SIG-M5 treated with dmso at 0.1 percent for 504 hours (cell line): ENCODE results near the gene MAJIN.
A peak's percentile ranks its signal among the peaks of the same experiment; 100 is the strongest.

Experiments used
- DNase-seq: peaks from one replicate; lab custom pipeline; 2025; ENCODE audit not compliant: unreplicated experiment; lab: John Stamatoyannopoulos, UW

The MAJIN gene

DNA sequence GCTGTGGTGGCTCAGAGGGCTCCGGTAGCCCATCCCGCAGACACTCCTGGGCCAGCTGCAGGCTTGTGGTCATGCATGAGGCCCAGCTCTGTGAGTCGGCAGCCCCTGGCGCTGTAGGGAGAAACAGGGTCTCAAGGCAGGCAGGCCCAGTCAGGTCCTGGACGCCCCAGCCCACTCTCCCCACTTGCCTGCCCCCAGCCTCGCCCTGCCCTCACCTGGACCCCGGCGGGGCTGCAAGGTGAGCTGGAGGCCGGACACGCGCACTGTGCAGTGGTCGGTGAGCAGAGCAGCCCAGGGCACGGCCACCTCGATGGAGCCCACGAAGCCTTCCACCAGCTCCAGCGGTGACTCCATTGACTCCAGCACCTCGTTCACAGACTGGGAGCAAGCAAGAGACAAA is 57.8 kb downstream of the MAJIN start:
- DNase-seq: no peak

GRCh38 chr11:64913171-64913727 is 58.7 kb downstream of the MAJIN start:
- no peak for DNase-seq

- no peak for DNase-seq
Observed at GRCh38 chr11:64911689-64912088, 60.2 kb downstream of the MAJIN start.

- DNase-seq: no peak
Observed at GRCh38 chr11:64911142-64911541, 60.8 kb downstream of the MAJIN start.

GRCh38 chr11:64910451-64911093 is 61.3 kb downstream of the MAJIN start:
- DNase-seq: no peak

DNA sequence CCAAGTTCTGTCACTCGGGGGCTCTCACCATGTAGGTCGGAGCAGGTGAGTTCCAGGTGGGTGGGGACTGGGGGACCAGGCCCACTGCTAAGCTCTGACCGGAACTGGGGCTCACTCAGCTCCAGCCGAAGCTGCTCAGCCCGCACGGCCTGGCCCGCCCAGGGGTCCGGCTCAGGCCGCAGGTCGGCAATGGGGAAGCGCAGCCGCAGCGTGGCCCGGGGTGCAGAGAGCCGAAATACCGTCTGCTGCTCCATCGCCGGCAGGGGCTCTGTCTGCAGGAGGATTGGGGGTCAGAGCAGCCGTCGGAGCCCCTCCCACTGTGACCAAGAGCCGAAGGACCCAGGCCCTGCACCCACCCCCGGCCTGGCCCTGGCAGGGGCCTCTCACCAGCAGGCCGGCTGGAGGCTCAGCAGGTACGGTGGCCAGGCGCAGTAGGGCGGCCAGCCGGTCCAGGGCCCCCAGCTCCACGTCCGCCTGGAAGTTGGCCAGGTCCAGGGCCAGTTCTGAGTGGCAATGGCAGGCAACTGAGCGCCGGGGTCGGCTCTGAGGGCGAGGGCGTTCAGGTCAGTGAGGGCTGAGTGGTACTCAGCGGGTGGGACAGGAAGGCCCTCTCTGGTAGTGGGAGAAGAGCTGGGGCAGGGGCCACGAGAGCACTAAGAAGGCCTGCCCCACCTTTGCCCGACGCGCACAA is 62.1 kb downstream of the MAJIN start:
- no peak for DNase-seq

GRCh38 chr11:64908766-64909165 is 63.1 kb downstream of the MAJIN start:
- DNase-seq: no peak

DNA sequence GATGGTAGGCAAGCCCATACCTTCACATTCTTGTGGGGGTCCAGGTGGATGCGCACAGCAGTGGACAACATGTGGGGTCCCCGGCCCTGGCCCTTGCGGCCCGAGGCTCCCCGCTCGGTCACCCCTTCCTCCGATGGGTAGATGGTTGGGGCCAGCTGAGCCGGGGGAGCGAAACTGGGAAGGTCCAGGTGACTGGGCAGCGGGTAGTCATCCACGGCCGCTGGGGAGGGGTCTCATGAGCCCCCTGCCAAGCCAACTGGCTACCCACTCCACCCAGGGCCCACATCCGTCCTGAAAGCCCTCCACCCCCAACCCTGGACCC is 65.6 kb downstream of the MAJIN start:
- DNase-seq: no peak

- no peak for DNase-seq
Observed at GRCh38 chr11:64905516-64906313, 66.2 kb downstream of the MAJIN start.

DNA sequence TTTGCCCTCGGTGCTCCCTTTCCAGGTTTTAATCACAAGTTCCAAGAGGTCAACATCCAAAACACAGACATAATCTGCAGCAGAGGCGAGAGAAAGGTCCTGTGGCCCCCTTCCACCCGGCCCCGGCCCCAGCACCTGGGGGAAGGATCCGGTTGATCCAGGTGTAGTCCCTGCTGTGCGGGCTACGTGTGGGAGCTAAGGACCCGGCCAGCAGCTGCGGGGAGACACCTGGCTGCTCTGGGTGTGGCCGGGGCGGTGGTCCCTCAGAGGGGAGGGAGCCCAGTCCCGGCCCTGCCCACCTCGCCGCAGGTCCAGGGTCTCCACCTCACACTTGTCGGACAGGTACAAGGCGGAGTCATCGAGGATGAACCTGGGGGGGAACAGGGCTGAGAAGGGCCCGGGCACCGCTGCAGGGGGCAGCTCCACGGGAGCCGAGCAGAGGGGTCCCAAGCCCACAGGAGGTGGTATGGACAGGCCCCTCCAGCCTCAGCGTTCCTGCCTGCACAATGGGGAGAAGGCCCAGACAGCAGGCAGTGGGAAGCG is 68.5 kb downstream of the MAJIN start:
- DNase-seq: no peak

DNA sequence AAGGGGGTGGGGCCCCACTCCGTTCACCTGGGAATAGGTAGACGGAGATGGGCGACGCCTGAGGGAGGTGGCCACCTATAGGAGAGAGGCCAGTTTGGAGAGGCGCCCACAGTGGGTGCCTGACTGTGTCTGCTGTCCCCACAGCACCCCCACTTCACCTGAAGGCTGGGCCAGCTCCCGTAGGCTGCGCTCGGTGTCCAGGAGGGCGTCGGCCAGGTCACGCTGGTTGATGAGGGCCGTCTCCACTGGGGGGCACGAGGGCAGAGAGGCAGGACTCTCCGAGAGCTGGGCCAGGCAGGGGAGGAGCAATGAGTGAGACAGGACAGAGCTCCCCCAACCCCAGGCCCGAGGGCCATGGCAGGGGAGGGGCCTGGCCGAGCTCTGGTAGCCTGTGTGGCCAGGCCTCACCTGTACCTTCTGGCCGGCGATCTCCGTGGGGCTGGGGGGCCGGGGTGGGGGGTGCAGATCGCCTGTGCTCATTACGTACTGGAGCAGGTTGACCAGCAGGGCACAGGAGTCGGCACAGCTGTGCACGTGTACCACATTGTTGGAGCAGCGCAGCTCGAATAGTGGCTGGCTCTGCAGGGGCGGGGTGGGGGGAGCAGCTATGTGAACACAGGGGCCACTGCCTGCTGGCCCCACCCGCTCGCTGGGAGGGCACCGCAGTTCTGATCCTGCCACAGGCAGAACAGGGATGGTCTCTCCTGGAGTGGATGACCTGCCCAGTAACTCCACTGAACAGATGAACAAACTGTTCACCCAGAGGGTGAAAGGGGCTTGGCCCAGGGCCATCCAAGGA is 69.6 kb downstream of the MAJIN start:
- no peak for DNase-seq

DNA sequence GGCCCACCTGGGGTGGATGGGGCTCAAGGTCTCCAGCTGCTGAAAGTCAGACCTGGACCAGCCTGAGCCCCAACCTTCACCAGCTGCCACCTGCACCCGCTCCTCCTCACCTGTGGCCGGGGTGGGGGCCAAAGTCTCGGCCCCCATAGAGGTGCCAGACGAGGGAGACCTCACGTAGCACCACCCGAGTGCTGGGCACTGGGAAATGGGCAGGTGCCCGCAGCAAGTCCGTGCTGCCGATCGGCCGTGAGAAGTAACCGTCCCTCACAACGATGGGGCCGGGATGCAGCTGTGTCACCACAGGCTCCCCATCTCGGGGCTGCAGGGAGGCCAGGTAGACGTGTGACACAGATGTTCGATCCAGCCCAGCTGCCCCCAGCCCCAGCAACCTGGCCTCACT is 71.1 kb downstream of the MAJIN start:
- no peak for DNase-seq

DNA sequence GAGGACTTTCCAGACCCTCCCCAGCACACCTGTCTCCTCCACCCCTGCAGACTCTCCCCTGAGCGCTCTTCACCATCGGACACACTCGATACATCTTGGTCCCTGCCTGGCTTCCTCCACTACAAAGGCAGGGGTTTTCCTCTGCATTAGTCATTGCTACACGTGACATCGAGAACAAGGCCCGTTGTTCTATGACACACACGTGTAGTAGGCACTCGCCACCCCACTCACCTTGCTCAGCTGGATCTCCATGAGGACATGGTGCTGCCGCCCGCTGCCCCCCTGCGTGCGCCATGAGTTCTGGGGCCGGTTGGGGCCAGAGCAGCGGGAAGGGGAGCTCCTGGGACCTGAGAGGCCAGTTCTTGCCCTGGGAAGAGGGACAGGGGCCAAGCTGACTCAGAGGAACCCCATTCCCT is 71.6 kb downstream of the MAJIN start:
- DNase-seq: no peak

DNA sequence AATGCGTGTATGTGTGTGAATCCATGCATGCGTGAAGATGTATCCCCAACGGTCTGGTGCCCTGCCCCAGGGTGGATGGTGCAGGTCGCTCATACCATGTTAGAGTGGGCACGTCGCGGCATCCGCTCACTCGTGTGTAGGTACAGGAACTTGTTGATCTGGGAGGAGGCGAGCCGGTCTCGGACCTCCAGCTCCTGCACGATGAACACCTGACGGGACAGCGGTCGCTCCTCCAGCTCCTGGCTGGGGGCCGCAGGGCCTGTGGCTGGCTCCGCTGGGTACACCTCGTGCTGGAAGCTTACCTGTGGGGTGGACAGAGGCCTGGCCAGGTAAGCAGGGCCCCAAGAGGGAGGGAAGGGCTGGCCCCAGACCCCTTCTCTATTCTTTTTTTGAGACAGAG is 73.4 kb downstream of the MAJIN start:
- DNase-seq: no peak

- no peak for DNase-seq
Observed at GRCh38 chr11:64898076-64898445, 73.8 kb downstream of the MAJIN start.

DNA sequence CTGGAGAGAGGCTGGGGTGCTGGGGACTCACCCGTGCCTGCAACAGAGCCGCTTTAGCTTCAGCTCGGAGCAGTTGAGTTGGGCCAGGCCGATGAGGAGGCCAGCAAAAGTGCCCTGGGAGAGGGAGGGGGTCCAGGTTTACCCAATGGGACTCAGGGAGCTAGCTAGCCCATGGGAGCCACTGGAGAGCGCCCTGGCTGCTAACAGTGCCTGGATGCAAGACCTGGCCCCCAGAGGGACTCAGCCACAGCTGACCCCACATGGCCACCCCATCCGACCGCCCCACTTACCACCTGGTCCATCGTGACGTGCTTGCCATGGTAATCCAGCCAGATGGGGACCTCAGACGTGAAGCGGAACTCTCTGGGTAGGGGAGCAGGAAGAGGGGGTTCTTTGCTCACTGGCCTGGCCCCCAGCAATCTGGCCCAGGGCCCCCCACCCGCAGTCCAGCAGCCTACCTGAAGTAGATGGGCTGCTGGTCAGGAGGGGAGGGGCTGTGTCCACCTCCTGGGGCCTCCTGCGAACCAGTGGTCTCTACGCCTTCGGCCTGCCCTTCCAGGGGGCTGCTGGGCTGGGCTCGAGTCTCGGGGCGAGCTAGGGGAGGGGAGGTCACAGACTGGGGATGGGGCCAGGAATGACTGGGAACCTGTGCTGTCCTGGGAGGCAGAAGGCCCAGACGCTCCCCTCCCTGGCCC is 74.4 kb downstream of the MAJIN start:
- DNase-seq: no peak

- DNase-seq: no peak
Observed at GRCh38 chr11:64896448-64897022, 75.4 kb downstream of the MAJIN start.

DNA sequence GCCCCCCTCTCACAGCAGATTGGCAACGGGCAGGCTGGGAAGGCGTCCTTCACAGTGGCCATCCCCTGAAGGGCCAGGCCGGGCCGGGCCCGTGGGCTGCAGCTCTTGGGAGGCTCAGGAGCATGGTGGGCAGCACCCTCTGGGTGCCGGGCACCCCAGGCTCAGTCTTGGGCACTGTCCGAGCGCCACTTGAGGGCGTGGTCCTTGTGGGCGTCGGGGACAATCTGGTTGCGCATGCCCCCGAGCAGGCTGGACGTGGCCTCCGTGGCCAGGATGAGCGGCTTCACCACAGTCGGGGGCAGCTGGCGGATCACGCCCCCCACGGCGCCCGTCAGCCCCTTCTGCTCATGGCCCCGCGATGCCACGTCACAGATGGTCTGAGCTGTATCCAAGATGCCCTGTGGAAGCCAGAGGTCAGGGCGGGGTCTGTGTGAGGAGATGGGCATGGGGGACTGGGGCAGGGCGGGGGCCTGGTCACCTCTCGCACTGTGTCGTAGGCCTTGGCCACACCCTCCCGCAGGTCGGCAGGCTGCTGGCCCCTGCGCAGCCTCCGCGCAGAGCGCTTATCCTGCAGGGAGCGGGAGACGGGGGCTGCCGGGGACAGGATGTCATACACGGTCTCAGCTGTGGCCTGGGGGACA is 77.0 kb downstream of the MAJIN start:
- DNase-seq: no peak

DNA sequence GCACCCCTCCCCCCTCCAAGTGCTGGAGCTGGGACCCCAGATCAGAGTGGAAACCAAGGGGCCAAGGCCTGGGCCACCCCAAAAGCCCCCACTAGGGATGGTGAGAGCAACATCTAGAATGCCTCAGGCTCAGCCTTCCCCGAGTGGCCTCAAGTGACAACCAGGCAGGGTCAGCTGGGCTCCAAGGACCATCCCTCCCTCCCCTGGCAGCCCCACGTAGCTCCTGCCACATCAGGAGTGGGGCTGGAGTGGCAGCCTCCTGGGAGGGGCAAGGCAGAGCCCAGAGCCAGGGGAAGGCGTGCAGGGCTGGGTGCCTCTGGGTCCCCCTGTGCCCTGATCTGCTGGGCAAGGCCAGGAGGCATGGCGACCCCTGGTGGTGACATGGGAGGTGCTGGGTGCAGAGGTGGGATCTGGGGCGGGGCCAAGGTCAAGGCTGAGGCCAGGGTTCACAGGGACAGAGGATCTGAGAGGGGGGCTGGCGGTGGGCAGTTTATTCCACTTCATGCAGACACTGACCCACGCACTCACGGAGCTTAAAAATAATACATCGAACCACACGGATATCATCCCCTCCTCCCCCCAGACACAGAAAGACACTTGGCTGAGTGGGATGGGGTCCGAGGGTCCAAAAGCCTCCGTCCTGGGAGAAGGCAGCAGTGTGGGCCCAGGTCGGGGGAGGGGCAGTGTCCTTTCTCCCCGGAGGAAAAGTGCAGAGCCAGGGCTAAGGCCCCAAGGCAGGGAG is 77.7 kb downstream of the MAJIN start:
- DNase-seq: peak; percentile 37
